ENCODE measurements around the gene TIFAB.

The TIFAB gene

GRCh38 chr5:135483254-135483653 is 31.1 kb upstream of the TIFAB start:
- in situ Hi-C loops (cut with MboI; ENCODE audit: low pct_unique_long_range_greater_than_20kb, low sequenced_read_pairs): no loop called here
- DNase-seq: no peak

GRCh38 chr5:135482381-135482933 is 30.3 kb upstream of the TIFAB start:
- DNase-seq: peak; percentile 88
- in situ Hi-C loops (cut with MboI; ENCODE audit: low pct_unique_long_range_greater_than_20kb, low sequenced_read_pairs): no loop called here

GRCh38 chr5:135481909-135482311 is 29.8 kb upstream of the TIFAB start:
- in situ Hi-C loops (cut with MboI; ENCODE audit: low pct_unique_long_range_greater_than_20kb, low sequenced_read_pairs): no loop called here
- DNase-seq: no peak

- in situ Hi-C loops (cut with MboI; ENCODE audit: low pct_unique_long_range_greater_than_20kb, low sequenced_read_pairs): no loop called here
- DNase-seq: peak; percentile 98
Measured at GRCh38 chr5:135481387-135481786, 29.2 kb upstream of the TIFAB start.

GRCh38 chr5:135480511-135480910 is 28.4 kb upstream of the TIFAB start:
- in situ Hi-C loops (cut with MboI; ENCODE audit: low pct_unique_long_range_greater_than_20kb, low sequenced_read_pairs): no loop called here
- no peak for DNase-seq

GRCh38 chr5:135478938-135479337 is 26.8 kb upstream of the TIFAB start:
- no peak for DNase-seq
- in situ Hi-C loops (cut with MboI; ENCODE audit: low pct_unique_long_range_greater_than_20kb, low sequenced_read_pairs): no loop called here

GRCh38 chr5:135477613-135478066 is 25.5 kb upstream of the TIFAB start:
- no peak for DNase-seq
- in situ Hi-C loops (cut with MboI; ENCODE audit: low pct_unique_long_range_greater_than_20kb, low sequenced_read_pairs): no loop called here

- in situ Hi-C loops (cut with MboI; ENCODE audit: low pct_unique_long_range_greater_than_20kb, low sequenced_read_pairs): no loop called here
- no peak for DNase-seq
Measured at GRCh38 chr5:135476615-135477581, 24.7 kb upstream of the TIFAB start.

- in situ Hi-C loops (cut with MboI; ENCODE audit: low pct_unique_long_range_greater_than_20kb, low sequenced_read_pairs): no loop called here
- no peak for DNase-seq
Measured at GRCh38 chr5:135473956-135474670, 22.0 kb upstream of the TIFAB start.

GRCh38 chr5:135472141-135472540 is 20.0 kb upstream of the TIFAB start:
- no peak for DNase-seq
- in situ Hi-C loops (cut with MboI; ENCODE audit: low pct_unique_long_range_greater_than_20kb, low sequenced_read_pairs): no loop called here

- DNase-seq: no peak
- in situ Hi-C loops (cut with MboI; ENCODE audit: low pct_unique_long_range_greater_than_20kb, low sequenced_read_pairs): no loop called here
Measured at GRCh38 chr5:135471726-135472125, 19.6 kb upstream of the TIFAB start.

GRCh38 chr5:135469911-135470310 is 17.8 kb upstream of the TIFAB start:
- peak; percentile 41 for DNase-seq
- in situ Hi-C loops (cut with MboI; ENCODE audit: low pct_unique_long_range_greater_than_20kb, low sequenced_read_pairs): loop anchor here (10.0 kb wide), 2 partner anchors 85 to 365 kb away; partner anchors contain the start of gene SLC25A48

- in situ Hi-C loops (cut with MboI; ENCODE audit: low pct_unique_long_range_greater_than_20kb, low sequenced_read_pairs): loop anchor here (10.0 kb wide), 2 partner anchors 86 to 366 kb away; partner anchors contain the start of gene SLC25A48
- DNase-seq: no peak
Measured at GRCh38 chr5:135468541-135468940, 16.4 kb upstream of the TIFAB start.

- in situ Hi-C loops (cut with MboI; ENCODE audit: low pct_unique_long_range_greater_than_20kb, low sequenced_read_pairs): loop anchor here (10.0 kb wide), 2 partner anchors 87 to 367 kb away; partner anchors contain the start of gene SLC25A48
- no peak for DNase-seq
Measured at GRCh38 chr5:135467871-135468485, 15.8 kb upstream of the TIFAB start.

- no peak for DNase-seq
- in situ Hi-C loops (cut with MboI; ENCODE audit: low pct_unique_long_range_greater_than_20kb, low sequenced_read_pairs): loop anchor here (10.0 kb wide), 2 partner anchors 88 to 368 kb away; partner anchors contain the start of gene SLC25A48
Measured at GRCh38 chr5:135467051-135467625, 15.0 kb upstream of the TIFAB start.

- DNase-seq: peak; percentile 82
- in situ Hi-C loops (cut with MboI; ENCODE audit: low pct_unique_long_range_greater_than_20kb, low sequenced_read_pairs): loop anchor here (10.0 kb wide), 2 partner anchors 88 to 368 kb away; partner anchors contain the start of gene SLC25A48
Measured at GRCh38 chr5:135466178-135467050, 14.3 kb upstream of the TIFAB start.

GRCh38 chr5:135465391-135466122 is 13.4 kb upstream of the TIFAB start:
- no peak for DNase-seq
- in situ Hi-C loops (cut with MboI; ENCODE audit: low pct_unique_long_range_greater_than_20kb, low sequenced_read_pairs): loop anchor here (10.0 kb wide), 2 partner anchors 89 to 369 kb away; partner anchors contain the start of gene SLC25A48
